ENCODE results near the gene SRC. TPM values are rescaled to one million over a fixed set of nuclear protein-coding genes. Genes with fewer than 3 reads are reported as not detected.

Gene SRC
- total and polyA plus RNA-seq, 2 donors (not counting 3 experiments of a cell fraction or from before 2014, with no cell fraction given): 22.6 to 29.4 TPM

DNA sequence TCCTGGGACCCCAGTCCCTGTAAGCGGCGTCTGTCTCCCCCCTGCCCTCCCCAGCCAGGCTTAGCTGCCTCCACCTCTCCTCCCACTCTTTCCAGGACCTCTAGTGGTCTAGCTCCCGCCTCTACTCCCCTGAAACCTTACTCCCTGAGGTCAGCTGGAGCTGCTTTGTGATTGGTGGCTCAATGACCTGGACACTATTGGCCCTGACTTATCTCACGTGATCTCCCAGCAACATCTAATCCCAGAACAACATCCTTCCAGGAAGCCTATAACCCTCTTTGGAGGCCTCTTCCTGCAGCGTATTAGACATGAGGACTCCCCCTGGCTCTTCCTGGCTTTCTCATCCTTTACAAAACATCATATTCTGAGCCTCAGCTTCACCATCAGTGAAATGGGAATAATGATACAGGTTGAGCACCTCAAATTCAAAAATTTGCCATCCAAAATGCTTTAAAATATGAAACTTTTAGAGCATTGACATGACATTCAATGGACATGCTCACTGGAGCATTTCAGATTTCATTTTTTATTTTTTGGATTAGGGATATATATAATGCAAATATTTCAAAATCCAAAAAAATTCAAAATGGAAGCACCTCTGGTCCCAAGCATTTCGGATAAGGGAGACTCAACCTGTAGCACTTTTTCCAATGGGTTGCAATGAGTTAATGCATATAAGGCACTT, 16.3 kb upstream of the SRC start:
- no peaks in the 10 kb centered on the region for H3K9me1 ChIP-seq (replicated peaks; ENCODE audit: control insufficient read depth, extremely low read depth, insufficient read depth, low read length)
- H3K4me1 ChIP-seq (ENCODE audit: control insufficient read depth, extremely low read depth, insufficient read depth, low read length): no peaks in the 10 kb centered on the region
- H3K4me2 ChIP-seq (ENCODE audit: insufficient read depth, low read length): no peak overlapping the region
- no peaks in the 10 kb centered on the region for H3K9me3 ChIP-seq (replicated peaks; ENCODE audit: control insufficient read depth, insufficient read depth, low read length)
- H3K4me3 ChIP-seq (replicated peaks in 1 of 3; ENCODE audit: insufficient read depth in 1 of 3, low read depth in 1 of 3, low read length in 3 of 3): no peak overlapping the region
- no peaks in the 10 kb centered on the region for H4K20me1 ChIP-seq (replicated peaks; ENCODE audit: control insufficient read depth, extremely low read depth, insufficient read depth, low read length)
- H3K9ac ChIP-seq (replicated peaks; ENCODE audit: extremely low read depth, insufficient read depth, low read length): no peak overlapping the region
- dilution Hi-C loops (cut with MboI; ENCODE audit: extremely low pct_ligation_motif_present, low sequenced_read_pairs): no loop called here
- ChIA-PET CTCF (no interaction called here), POLR2A (interaction anchor here (0.6 kb wide), 1 partner anchor 581 kb away, joined by 5 read pairs; no protein-coding TSS in a partner anchor)
- FAIRE-seq (no peak), DNase-seq (ENCODE audit: low read depth, low spot score) (no peak)
- H3K79me2 ChIP-seq (ENCODE audit: control insufficient read depth, insufficient read depth, low read length): no peaks in the 10 kb centered on the region
- no peaks in the 10 kb centered on the region for H3K27me3 ChIP-seq (ENCODE audit: control insufficient read depth in 2 of 2, insufficient read depth in 2 of 2, low read length in 2 of 2)
- no TSS peak for BruUV-seq (replicated peaks)
- intact Hi-C loops (cut with micrococcal nuclease): no loop called here
- no peak for TF ChIP-seq POLR2A (IDR thresholded peaks at IDR 0.05; ENCODE audit: low read depth, low read length)
- TF ChIP-seq EZH2 (IDR thresholded peaks at IDR 0.05; ENCODE audit: borderline replicate concordance, low read depth, low read length, severe bottlenecking): no peak
- TF ChIP-seq GATA2 (IDR thresholded peaks at IDR 0.05; ENCODE audit: insufficient read depth, insufficient read length, low read depth, low read length): no peak
- no peak for TF ChIP-seq POLR2AphosphoS5 (IDR thresholded peaks at IDR 0.05; ENCODE audit: insufficient read depth, low read depth, low read length)
- no peak for TF ChIP-seq FOS (IDR thresholded peaks at IDR 0.05; ENCODE audit: borderline replicate concordance, insufficient read depth, low read length)
- TF ChIP-seq JUN (IDR thresholded peaks at IDR 0.05; ENCODE audit: borderline replicate concordance, insufficient read depth, insufficient read length, low read depth): no peak
- no peak for TF ChIP-seq CTCF (IDR thresholded peaks at IDR 0.05; ENCODE audit: extremely low read depth in 1 of 2, insufficient read depth in 1 of 2, low read depth in 1 of 2, low read length in 2 of 2)
- TF ChIP-seq MYC (IDR thresholded peaks at IDR 0.05; ENCODE audit: low read depth, low read length): no peak
- no peak for TF ChIP-seq MAX (IDR thresholded peaks at IDR 0.05; ENCODE audit: insufficient read depth, insufficient read length)
- no peak overlapping the region for H2AFZ ChIP-seq (ENCODE audit: low read depth, low read length)
- H3K36me3 ChIP-seq (ENCODE audit: control insufficient read depth in 2 of 2, extremely low read depth in 1 of 2, insufficient read depth in 2 of 2, low read length in 2 of 2): no peaks in the 10 kb centered on the region
- no peak overlapping the region for H3K27ac ChIP-seq (ENCODE audit: insufficient read depth, low read depth, low read length)

All from endothelial cell of umbilical vein (primary cell).